ENCODE data around the gene SMCR8.
"Not testable (repeated sequence)": the region's sequence is repeated elsewhere in the genome, so short reads cannot be mapped to it uniquely, and the experiment has no call there.

The SMCR8 gene

GRCh38 chr17:18285296-18285695 lies 29.8 kb upstream of the SMCR8 start:
- Histone ChIP-seq H3K4me1 (ENCODE audit: control insufficient read depth, insufficient read depth, low read length) (no peaks in the 10 kb centered on the region), H3K4me3 (ENCODE audit: low read length in 2 of 2) (no peak overlapping the region), H3K27me3 (ENCODE audit: control insufficient read depth in 1 of 2, insufficient read depth in 2 of 2, low read length in 2 of 2) (no peaks in the 10 kb centered on the region), H3K36me3 (ENCODE audit: control insufficient read depth in 2 of 2, insufficient read depth in 2 of 2, low read length in 2 of 2) (peaks cover 48 to 61% of the 10 kb centered on the region in 2 donors), H3K27ac (ENCODE audit: low read length) (no peak overlapping the region), H3K9me3 (ENCODE audit: control insufficient read depth in 2 of 2, low read length in 2 of 2) (no peaks in the 10 kb centered on the region), H3K9ac (ENCODE audit: low read length in 2 of 2) (no peak overlapping the region)

DNA sequence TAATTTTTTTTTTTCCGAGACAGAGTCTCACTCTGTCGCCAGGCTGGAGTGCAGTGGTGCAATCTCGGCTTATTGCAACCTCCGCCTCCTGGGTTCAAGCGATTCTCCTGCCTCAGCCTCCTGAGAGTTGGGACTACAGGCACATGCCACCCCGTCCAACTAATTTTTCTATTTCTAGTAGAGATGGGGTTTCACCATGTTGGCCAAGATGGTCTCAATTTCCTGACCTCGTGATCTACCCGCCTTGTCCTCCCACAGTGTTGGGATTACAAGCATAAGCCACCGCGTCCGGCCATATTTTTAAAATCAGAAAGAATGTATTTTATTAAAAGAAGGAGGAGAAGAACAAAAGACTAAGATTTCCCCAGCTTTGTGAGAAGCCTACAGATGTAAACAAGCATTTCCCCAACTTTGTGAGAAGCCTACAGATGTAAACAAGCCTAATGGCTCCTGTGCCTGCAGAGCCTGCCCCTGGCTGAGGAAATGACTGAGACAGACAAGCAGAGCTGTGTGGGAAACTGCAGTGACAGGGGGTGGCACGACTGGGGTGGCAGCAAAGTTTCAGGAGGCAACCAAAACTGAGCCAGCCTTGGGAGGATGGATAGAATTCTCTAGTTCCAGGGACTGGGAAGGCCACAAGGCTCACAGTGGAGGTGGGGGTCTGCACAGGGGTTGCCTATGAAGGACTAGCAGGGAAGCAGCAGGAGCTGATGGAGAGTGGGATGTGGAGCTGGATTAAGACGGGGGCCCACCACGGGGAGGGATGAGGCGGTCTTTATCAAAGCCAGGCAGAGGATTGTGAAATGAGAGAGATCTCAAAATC lies 23.2 kb upstream of the SMCR8 start:
- Histone ChIP-seq H3K4me3 (ENCODE audit: low read length in 2 of 2) (no peak overlapping the region), H3K4me1 (ENCODE audit: control insufficient read depth, insufficient read depth, low read length) (no peaks in the 10 kb centered on the region), H3K9ac (ENCODE audit: low read length in 2 of 2) (no peak overlapping the region), H3K9me3 (ENCODE audit: control insufficient read depth in 2 of 2, low read length in 2 of 2) (no peaks in the 10 kb centered on the region), H3K27me3 (ENCODE audit: control insufficient read depth in 1 of 2, insufficient read depth in 2 of 2, low read length in 2 of 2) (no peaks in the 10 kb centered on the region), H3K27ac (ENCODE audit: low read length) (no peak overlapping the region), H3K36me3 (ENCODE audit: control insufficient read depth in 2 of 2, insufficient read depth in 2 of 2, low read length in 2 of 2) (peaks cover 41 to 43% of the 10 kb centered on the region in 2 donors)

DNA sequence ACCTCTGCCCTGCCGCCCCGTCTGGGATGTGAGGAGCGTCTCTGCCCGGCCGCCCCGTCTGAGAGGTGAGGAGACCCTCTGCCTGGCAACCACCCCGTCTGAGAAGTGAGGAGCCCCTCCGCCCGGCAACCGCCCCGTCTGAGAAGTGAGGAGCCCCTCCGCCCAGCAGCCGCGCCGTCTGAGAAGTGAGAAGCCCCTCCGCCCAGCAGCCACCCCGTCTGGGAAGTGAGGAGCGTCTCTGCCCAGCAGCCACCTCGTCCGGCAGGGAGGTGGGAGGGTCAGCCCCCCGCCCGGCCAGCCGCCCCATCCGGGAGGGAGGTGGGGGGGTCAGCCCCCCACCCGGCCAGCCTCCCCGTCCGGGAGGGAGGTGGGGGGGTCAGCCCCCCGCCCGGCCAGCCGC lies 17.0 kb upstream of the SMCR8 start:
- H3K4me3 ChIP-seq (ENCODE audit: low read length in 2 of 2); H3K27me3 ChIP-seq (ENCODE audit: control insufficient read depth in 1 of 2, insufficient read depth in 2 of 2, low read length in 2 of 2); H3K27ac ChIP-seq (ENCODE audit: low read length); H3K9me3 ChIP-seq (ENCODE audit: control insufficient read depth in 2 of 2, low read length in 2 of 2); H3K9ac ChIP-seq (ENCODE audit: low read length in 2 of 2); H3K4me1 ChIP-seq (ENCODE audit: control insufficient read depth, insufficient read depth, low read length): not testable (repeated sequence)
- peaks cover 38 to 40% of the 10 kb centered on the region in 2 donors for H3K36me3 ChIP-seq (ENCODE audit: control insufficient read depth in 2 of 2, insufficient read depth in 2 of 2, low read length in 2 of 2)

GRCh38 chr17:18300725-18301480 lies 14.2 kb upstream of the SMCR8 start:
- Histone ChIP-seq H3K36me3 (ENCODE audit: control insufficient read depth in 2 of 2, insufficient read depth in 2 of 2, low read length in 2 of 2) (peaks cover 47% of the 10 kb centered on the region in 2 donors), H3K4me3 (ENCODE audit: low read length in 2 of 2) (no peak overlapping the region)

GRCh38 chr17:18303206-18303605 lies 11.9 kb upstream of the SMCR8 start:
- not testable (repeated sequence) for H3K9ac ChIP-seq (ENCODE audit: low read length in 2 of 2); H3K27me3 ChIP-seq (ENCODE audit: control insufficient read depth in 1 of 2, insufficient read depth in 2 of 2, low read length in 2 of 2); H3K27ac ChIP-seq (ENCODE audit: low read length); H3K4me3 ChIP-seq (ENCODE audit: low read length in 2 of 2); H3K4me1 ChIP-seq (ENCODE audit: control insufficient read depth, insufficient read depth, low read length); H3K9me3 ChIP-seq (ENCODE audit: control insufficient read depth in 2 of 2, low read length in 2 of 2)
- H3K36me3 ChIP-seq (ENCODE audit: control insufficient read depth in 2 of 2, insufficient read depth in 2 of 2, low read length in 2 of 2): peaks cover 51 to 54% of the 10 kb centered on the region in 2 donors

More at GRCh38 chr17:18300725-18301480, 14.2 kb upstream of the SMCR8 start:
- Histone ChIP-seq H3K27ac (ENCODE audit: low read length) (no peak overlapping the region), H3K9me3 (ENCODE audit: control insufficient read depth in 2 of 2, low read length in 2 of 2) (no peaks in the 10 kb centered on the region), H3K9ac (ENCODE audit: low read length in 2 of 2) (no peak overlapping the region), H3K27me3 (ENCODE audit: control insufficient read depth in 1 of 2, insufficient read depth in 2 of 2, low read length in 2 of 2) (no peaks in the 10 kb centered on the region), H3K4me1 (ENCODE audit: control insufficient read depth, insufficient read depth, low read length) (no peaks in the 10 kb centered on the region)

GRCh38 chr17:18309202-18309601 lies 5.9 kb upstream of the SMCR8 start:
- Histone ChIP-seq H3K9me3 (ENCODE audit: control insufficient read depth in 2 of 2, low read length in 2 of 2) (no peaks in the 10 kb centered on the region), H3K36me3 (ENCODE audit: control insufficient read depth in 2 of 2, insufficient read depth in 2 of 2, low read length in 2 of 2) (peaks cover 14 to 20% of the 10 kb centered on the region in 2 donors), H3K4me1 (ENCODE audit: control insufficient read depth, insufficient read depth, low read length) (peaks cover 15% of the 10 kb centered on the region), H3K4me3 (ENCODE audit: low read length in 2 of 2) (no peak overlapping the region), H3K9ac (ENCODE audit: low read length in 2 of 2) (no peak overlapping the region), H3K27me3 (ENCODE audit: control insufficient read depth in 1 of 2, insufficient read depth in 2 of 2, low read length in 2 of 2) (no peaks in the 10 kb centered on the region), H3K27ac (ENCODE audit: low read length) (no peak overlapping the region)

- H3K4me1 ChIP-seq (ENCODE audit: control insufficient read depth, insufficient read depth, low read length): peaks cover 55% of the 10 kb centered on the region
- no peaks in the 10 kb centered on the region for H3K9me3 ChIP-seq (ENCODE audit: control insufficient read depth in 2 of 2, low read length in 2 of 2)
- H3K36me3 ChIP-seq (ENCODE audit: control insufficient read depth in 2 of 2, insufficient read depth in 2 of 2, low read length in 2 of 2): peaks cover 24 to 26% of the 10 kb centered on the region in 2 donors
- H3K9ac ChIP-seq (ENCODE audit: low read length in 2 of 2): peak overlapping the region; percentile 89 to 93
- H3K27me3 ChIP-seq (ENCODE audit: control insufficient read depth in 1 of 2, insufficient read depth in 2 of 2, low read length in 2 of 2): no peaks in the 10 kb centered on the region
- peak overlapping the region; percentile 90 for H3K27ac ChIP-seq (ENCODE audit: low read length)
- H3K4me3 ChIP-seq (ENCODE audit: low read length in 2 of 2): peak overlapping the region; percentile 91 to 98
Measured at GRCh38 chr17:18314059-18314730, 898 bp upstream of the SMCR8 start.

DNA sequence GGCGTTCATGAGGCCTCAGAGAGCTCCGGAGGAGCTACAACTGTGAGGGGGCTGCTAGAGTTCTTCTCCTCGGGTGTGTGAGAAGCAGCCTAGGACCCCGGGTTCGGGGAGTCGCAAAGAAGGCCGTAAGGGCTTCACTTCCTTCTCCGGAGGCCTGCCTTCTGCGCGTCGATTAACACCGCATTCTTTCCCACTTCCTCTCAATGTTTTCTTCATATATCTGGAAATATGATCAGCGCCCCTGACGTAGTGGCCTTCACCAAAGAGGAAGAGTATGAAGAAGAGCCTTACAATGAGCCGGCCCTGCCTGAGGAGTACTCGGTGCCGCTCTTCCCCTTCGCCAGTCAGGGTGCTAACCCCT lies 449 bp downstream of the SMCR8 start:
- H3K9ac ChIP-seq (ENCODE audit: low read length in 2 of 2): peak overlapping the region; percentile 89 to 93
- peaks cover 68% of the 10 kb centered on the region for H3K4me1 ChIP-seq (ENCODE audit: control insufficient read depth, insufficient read depth, low read length)
- H3K27me3 ChIP-seq (ENCODE audit: control insufficient read depth in 1 of 2, insufficient read depth in 2 of 2, low read length in 2 of 2): no peaks in the 10 kb centered on the region
- H3K9me3 ChIP-seq (ENCODE audit: control insufficient read depth in 2 of 2, low read length in 2 of 2): no peaks in the 10 kb centered on the region
- peak overlapping the region; percentile 90 for H3K27ac ChIP-seq (ENCODE audit: low read length)
- H3K4me3 ChIP-seq (ENCODE audit: low read length in 2 of 2): peak overlapping the region; percentile 91 to 98
- peaks cover 30 to 34% of the 10 kb centered on the region in 2 donors for H3K36me3 ChIP-seq (ENCODE audit: control insufficient read depth in 2 of 2, insufficient read depth in 2 of 2, low read length in 2 of 2)

DNA sequence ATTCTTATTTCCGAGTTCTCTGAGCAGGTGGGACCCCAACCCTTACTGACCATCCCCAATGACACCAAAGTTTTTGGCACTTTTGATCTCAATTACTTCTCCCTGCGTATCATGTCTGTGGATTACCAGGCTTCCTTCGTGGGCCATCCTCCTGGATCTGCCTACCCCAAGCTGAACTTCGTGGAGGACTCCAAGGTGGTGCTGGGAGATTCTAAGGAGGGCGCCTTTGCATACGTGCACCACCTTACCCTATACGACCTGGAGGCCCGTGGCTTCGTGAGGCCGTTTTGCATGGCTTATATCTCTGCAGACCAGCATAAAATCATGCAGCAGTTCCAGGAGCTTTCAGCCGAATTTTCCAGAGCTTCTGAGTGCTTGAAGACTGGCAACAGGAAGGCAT lies 868 bp downstream of the SMCR8 start:
- H3K9ac ChIP-seq (ENCODE audit: low read length in 2 of 2): peak overlapping the region; percentile 89 to 93
- H3K4me3 ChIP-seq (ENCODE audit: low read length in 2 of 2): peak overlapping the region; percentile 91 to 98
- peaks cover 30 to 37% of the 10 kb centered on the region in 2 donors for H3K36me3 ChIP-seq (ENCODE audit: control insufficient read depth in 2 of 2, insufficient read depth in 2 of 2, low read length in 2 of 2)
- no peaks in the 10 kb centered on the region for H3K9me3 ChIP-seq (ENCODE audit: control insufficient read depth in 2 of 2, low read length in 2 of 2)
- H3K4me1 ChIP-seq (ENCODE audit: control insufficient read depth, insufficient read depth, low read length): peaks cover 72% of the 10 kb centered on the region
- H3K27ac ChIP-seq (ENCODE audit: low read length): peak overlapping the region; percentile 90
- H3K27me3 ChIP-seq (ENCODE audit: control insufficient read depth in 1 of 2, insufficient read depth in 2 of 2, low read length in 2 of 2): no peaks in the 10 kb centered on the region

- Histone ChIP-seq H3K27ac (ENCODE audit: low read length) (no peak overlapping the region), H3K4me3 (ENCODE audit: low read length in 2 of 2) (peak overlapping the region; percentile 13 to 29), H3K9ac (ENCODE audit: low read length in 2 of 2) (peak overlapping the region in 1 of 2 donors; percentile 36)
Measured at GRCh38 chr17:18318117-18318516, 3.0 kb downstream of the SMCR8 start.

More at GRCh38 chr17:18318117-18318516, 3.0 kb downstream of the SMCR8 start:
- Histone ChIP-seq H3K36me3 (ENCODE audit: control insufficient read depth in 2 of 2, insufficient read depth in 2 of 2, low read length in 2 of 2) (peaks cover 41 to 44% of the 10 kb centered on the region in 2 donors), H3K27me3 (ENCODE audit: control insufficient read depth in 1 of 2, insufficient read depth in 2 of 2, low read length in 2 of 2) (no peaks in the 10 kb centered on the region), H3K9me3 (ENCODE audit: control insufficient read depth in 2 of 2, low read length in 2 of 2) (no peaks in the 10 kb centered on the region), H3K4me1 (ENCODE audit: control insufficient read depth, insufficient read depth, low read length) (peaks cover 67% of the 10 kb centered on the region)
